GM06990 (cell line): ENCODE measurements around the gene ENOPH1.
"Not testable (repeated sequence)": the region's sequence is repeated elsewhere in the genome, so short reads cannot be mapped to it uniquely, and the experiment has no call there.

ENCODE experiments used
- DNase-seq: peaks from one replicate; pipeline ENCODE4 v3.0.0-alpha.2; 2011; ENCODE audit not compliant: insufficient read length; ENCODE audit errors: extremely low read depth
- H3K27me3 ChIP-seq: replicated peaks from 2 replicates; pipeline ENCODE4 v1.6.0; 2011; ENCODE audit warnings: low read length; ENCODE audit not compliant: control insufficient read depth, insufficient read depth
- H3K36me3 ChIP-seq: 2 replicates; pipeline ENCODE4 v1.5.1; 2011; ENCODE audit warnings: low read length; ENCODE audit not compliant: control insufficient read depth, insufficient read depth
- H3K4me3 ChIP-seq: replicated peaks from 2 replicates; pipeline ENCODE4 v1.5.1; 2011; ENCODE audit warnings: low read depth, mild to moderate bottlenecking, control low read depth, low read length
- TF ChIP-seq, protein P1 (sequence below): IDR thresholded peaks from 2 replicates; pipeline ENCODE4 v1.5.1; 2011; ENCODE audit warnings: low read length, control low read depth, mild to moderate bottlenecking, inconsistent platforms; ENCODE audit not compliant: insufficient read depth, poor library complexity, severe bottlenecking

The ENOPH1 gene

DNA sequence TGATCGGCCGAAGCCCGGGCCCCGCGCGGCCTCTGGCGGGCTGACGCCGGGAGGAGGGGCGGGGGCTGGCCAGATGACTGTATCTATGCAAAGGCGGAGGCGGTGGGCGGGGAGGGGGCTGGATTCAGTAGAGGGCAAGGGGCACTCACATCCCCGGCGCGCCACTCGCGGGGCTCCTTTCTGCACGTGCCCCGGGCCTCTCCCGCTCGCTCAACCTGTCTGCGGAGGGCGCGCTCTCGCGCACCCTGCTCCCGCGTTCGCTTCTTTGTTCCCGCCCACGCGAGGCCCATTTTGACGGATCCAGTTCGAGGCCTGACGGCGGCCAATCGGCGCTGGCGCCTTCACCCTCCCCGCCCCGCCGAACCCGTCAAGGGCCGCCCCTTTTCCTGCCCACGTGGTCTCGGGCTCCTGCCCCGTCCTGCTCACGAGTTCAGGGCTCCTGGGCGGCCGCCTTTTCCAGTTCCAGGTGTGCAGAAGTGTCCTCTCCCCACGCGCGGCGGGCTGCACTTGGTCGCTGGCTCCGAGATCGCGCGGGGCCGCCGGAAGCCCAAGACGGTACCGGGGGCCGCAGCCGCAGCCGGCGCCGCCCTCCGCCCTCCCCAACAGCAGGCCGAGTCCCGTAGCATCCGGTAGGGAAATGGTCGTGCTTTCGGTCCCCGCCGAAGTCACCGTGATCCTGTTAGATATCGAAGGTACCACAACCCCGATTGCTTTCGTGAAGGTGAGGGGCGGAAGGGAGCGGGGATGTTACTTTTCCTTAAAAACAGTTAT lies at the start of gene ENOPH1, which contains the start of gene HNRNPDL:
Gene ENOPH1 (plus strand): TSS at position 398 of the 771 bp plus-strand sequence. CDS start 240 bp downstream, at position 638.
Gene HNRNPDL (minus strand): TSS at position 270 of the 771 bp plus-strand sequence. CDS start 772 bp downstream, outside the sequence.
- TF ChIP-seq, protein P1, sequence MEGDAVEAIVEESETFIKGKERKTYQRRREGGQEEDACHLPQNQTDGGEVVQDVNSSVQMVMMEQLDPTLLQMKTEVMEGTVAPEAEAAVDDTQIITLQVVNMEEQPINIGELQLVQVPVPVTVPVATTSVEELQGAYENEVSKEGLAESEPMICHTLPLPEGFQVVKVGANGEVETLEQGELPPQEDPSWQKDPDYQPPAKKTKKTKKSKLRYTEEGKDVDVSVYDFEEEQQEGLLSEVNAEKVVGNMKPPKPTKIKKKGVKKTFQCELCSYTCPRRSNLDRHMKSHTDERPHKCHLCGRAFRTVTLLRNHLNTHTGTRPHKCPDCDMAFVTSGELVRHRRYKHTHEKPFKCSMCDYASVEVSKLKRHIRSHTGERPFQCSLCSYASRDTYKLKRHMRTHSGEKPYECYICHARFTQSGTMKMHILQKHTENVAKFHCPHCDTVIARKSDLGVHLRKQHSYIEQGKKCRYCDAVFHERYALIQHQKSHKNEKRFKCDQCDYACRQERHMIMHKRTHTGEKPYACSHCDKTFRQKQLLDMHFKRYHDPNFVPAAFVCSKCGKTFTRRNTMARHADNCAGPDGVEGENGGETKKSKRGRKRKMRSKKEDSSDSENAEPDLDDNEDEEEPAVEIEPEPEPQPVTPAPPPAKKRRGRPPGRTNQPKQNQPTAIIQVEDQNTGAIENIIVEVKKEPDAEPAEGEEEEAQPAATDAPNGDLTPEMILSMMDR = peak; percentile 10
- H3K4me3 ChIP-seq = peak within 1 kb of the TSS; percentile 76
- DNase-seq = peak; percentile 98
- H3K27me3 ChIP-seq = no peaks in the 10 kb centered on the region
- H3K36me3 ChIP-seq = peaks cover 4% of the 10 kb centered on the region

DNA sequence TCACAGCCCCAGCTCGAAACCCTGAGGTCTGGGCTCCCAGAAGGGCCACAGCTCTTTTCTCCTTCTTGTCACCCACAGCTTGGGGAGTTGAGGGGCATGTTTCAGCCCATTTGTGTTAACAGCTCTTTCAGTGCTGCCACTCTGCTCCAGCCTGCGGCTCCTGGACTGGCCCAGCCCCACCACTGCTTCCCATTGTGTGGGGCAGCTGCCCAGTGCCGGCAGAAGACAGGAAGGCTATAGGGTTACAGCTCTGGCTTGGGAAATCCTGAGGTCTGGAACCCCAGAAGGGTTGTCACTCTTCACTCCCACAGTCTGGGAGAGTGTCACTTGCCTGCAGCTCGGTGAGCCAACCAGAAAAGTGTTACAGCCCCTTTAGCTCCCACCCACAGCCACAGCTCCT lies 49.6 kb upstream of the ENOPH1 start:
- H3K27me3 ChIP-seq = no peaks in the 10 kb centered on the region

DNA sequence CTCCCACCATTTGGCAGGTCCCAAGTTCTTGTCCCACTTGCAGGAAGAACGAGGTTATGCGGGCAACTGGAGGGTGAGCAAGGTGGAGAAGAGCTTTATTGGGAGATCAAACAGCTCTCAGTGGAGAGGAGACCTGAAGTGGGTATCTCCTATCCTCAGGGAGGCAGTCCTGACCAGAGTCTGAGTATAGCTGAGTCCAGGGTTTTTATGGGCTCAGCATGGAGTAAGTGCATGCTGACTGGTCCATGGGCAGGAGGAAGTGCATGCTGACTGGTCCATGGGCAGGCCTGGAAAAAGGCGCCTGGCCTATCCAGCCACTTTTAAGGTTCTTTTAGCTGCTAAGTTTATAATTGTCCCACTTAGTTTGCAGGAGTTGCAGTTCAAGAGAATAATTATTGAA lies 49.2 kb upstream of the ENOPH1 start:
- Histone ChIP-seq H3K36me3 (no peaks in the 10 kb centered on the region), H3K27me3 (no peaks in the 10 kb centered on the region), H3K4me3 (no peak overlapping the region)
- DNase-seq = no peak
- TF ChIP-seq, protein P1 = no peak

More for the DNA sequence above, 49.6 kb upstream of the ENOPH1 start:
- Histone ChIP-seq H3K36me3 (no peaks in the 10 kb centered on the region), H3K4me3 (no peak overlapping the region)
- TF ChIP-seq, protein P1 = no peak
- DNase-seq = no peak

DNA sequence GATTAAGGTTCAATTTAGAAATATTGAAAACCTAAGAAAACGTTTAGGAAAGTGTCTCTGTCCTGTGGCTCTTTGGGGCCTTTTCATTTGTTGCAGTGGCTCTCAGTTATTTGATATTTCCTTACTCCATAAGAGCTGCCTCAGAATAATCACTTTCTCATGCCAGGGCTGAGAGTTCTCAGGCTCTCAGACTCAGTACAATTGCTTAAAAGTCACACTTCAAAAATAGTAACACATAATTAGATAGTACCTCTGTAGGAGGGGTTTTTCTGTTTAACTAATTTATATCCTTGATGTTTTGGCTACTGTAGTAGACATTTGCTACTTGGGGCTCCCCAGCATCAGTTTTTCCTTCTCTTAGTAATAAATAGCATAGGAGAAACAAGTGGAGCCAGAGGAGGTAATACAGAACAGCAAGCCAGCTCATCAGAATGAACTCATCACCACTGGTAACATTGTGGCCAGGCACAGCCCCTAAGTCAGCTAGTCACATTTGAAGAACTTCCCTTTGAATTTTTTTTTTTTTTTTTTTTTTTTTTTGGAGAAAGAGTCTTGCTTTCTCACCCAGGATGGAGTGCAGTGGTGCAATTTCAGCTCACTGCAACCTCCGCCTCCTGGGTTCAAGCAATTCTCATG lies 48.6 kb upstream of the ENOPH1 start:
- H3K4me3 ChIP-seq = no peak overlapping the region
- TF ChIP-seq, protein P1 = no peak
- no peak for DNase-seq
- H3K36me3 ChIP-seq = no peaks in the 10 kb centered on the region
- no peaks in the 10 kb centered on the region for H3K27me3 ChIP-seq

DNA sequence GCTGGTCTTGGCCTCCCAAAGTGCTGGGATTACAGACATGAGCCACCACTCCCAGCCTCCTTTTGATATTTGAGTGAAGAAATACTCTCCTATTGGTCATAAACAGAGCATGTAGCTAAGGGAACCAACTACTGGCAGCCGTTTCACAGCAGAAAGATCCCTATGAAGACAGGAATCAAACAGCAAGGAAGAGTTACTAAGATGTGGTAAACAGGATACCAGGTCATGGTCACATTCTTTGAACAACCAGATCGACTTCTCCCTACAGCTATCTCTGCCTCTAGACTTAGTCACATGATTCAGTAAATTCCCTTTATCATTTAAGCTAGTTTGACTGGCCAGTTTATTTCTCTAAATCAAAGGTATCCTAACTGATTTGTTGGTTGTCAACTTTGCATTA lies 47.6 kb upstream of the ENOPH1 start:
- TF ChIP-seq, protein P1 = no peak
- no peak for DNase-seq
- no peaks in the 10 kb centered on the region for H3K27me3 ChIP-seq
- no peak overlapping the region for H3K4me3 ChIP-seq
- H3K36me3 ChIP-seq = no peaks in the 10 kb centered on the region

DNA sequence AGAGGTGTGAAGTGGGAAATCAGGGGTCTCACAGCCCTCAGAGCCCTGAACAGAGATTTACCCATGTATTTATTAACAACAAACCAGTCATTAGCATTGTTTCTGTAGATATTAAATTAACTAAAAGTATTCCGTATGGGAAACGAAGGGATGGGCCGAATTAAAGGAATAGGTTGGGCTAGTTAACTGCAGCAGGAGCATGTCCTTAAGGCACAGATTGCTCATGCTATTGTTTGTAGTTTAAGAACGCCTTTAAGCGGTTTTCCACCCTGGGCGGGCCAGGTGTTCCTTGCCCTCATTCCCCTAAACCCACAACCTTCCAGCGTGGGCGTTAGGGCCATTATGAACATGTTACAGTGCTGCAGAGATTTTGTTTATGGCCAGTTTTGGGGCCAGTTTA lies 44.1 kb upstream of the ENOPH1 start:
- DNase-seq, H3K36me3 ChIP-seq, H3K27me3 ChIP-seq, H3K4me3 ChIP-seq: not testable (repeated sequence)
